GM19035 (cell line): ENCODE data around the gene LRRFIP1.
A peak's percentile ranks its signal among the peaks of the same experiment; 100 is the strongest.
"Not testable (repeated sequence)": the region's sequence is repeated elsewhere in the genome, so short reads cannot be mapped to it uniquely, and the experiment has no call there.

Experiments used
- ATAC-seq: cut with Tn5 transposase; IDR thresholded peaks from one replicate; pipeline ENCODE4 v1.9.1; 2021; ENCODE audit not compliant: unreplicated experiment

The LRRFIP1 gene

GRCh38 chr2:237682856-237683670 lies 55.7 kb downstream of the LRRFIP1 start:
- ATAC-seq = no peak

GRCh38 chr2:237685408-237685807 lies 58.0 kb downstream of the LRRFIP1 start:
- no peak for ATAC-seq

- no peak for ATAC-seq
Observed at GRCh38 chr2:237686659-237687136, 59.3 kb downstream of the LRRFIP1 start.

DNA sequence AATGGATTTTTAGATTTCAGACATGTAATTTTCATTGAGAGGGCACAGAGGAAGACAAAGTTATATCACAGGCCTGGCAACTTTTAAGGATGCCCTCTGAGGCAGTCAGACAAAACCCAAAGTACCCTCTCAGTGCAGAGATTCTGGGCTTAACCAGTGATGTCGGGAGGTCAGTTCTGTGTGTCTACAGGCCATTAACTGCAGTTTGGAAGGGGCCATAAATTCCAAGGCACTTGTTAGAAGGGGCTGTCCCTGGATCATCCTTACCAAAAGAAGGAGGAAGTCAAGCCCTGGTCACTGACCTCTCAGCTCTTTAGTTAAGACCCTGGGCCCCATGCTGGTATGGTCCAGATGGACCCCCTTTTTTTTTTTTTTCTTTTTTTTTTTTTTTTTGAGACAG lies 60.7 kb downstream of the LRRFIP1 start:
- ATAC-seq = no peak

- ATAC-seq = not testable (repeated sequence)
Observed at GRCh38 chr2:237688541-237688940, 61.2 kb downstream of the LRRFIP1 start.

DNA sequence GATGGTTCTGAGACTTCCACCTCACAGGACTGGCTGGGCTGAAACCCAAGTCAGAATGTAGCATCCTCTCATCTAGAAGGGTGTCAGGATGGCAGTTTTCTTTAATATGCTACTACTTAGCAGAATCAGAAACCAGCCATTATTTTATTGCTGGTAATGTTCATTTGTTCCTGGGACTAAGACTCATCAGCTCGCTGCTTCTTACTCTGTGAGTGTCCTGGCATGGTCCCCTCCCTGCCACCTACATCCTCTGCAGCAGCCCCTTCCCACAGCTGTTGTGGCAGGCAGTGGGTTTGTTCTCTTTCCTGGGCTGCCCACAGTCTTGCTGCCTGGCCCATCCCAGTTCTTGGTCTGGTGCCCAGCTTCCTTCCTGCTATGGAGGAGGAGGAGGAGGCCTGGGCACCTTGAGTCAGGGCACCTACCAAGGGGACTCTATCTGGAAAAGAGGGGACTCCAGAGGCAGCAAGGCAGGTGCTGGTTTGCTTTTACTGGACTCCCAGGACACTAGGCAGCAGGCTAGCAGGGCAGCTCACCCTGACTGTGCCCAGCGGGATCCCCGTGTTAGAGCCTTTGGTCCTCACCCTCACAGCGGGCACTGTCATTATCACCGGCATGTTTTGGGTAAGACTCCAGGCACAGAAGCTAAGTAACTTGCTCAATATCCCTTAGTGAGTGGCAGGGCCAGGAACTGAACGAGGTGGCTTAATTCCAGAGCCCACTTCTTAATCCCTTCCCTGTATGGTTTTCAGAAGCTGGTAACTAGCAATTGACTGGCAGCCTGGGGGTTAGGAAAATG lies 62.1 kb downstream of the LRRFIP1 start:
- no peak for ATAC-seq

DNA sequence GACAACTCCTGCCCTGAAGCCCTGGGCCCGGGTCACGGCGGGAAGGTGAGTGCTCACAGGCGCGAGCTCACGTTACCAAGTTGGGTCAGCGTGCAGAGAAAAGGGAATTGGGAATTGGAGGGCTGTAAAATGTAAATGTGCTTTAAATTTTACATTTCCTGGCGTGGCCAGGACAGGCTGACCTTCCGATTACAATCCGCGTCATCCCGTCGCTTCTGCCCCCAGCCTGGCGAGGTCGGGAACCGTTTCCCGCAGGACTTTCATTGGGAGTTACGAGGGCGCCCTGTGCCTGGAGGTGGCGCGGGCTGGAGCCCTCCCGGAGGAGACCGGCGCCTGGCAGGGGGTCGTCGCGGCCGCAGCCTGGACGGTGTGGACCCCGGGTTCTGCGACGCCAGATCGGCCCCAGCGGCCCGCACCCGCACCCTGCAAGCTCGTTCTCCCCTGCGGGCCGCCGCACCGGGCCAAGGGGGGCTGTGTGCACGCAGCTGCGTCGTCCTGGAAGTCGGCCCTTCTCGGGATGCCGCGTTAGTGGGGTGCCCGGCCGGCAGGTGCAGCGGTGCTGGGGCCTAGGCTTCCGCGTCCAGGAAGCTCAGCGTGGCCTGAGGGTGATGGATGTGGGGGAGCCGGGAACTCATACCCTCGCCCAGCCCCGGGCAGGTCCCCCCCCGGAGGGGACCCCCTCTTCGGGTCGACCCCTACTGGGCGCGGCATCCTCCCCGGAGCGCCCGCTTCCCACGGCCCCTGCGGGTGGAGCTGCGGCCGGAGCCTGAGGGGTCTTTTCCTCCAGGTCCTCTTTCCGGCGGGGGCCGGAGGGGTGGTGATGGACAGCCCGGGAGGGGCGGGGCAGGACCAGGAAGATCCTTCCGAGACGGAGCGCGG lies 63.9 kb downstream of the LRRFIP1 start:
- peak; percentile 42 for ATAC-seq

DNA sequence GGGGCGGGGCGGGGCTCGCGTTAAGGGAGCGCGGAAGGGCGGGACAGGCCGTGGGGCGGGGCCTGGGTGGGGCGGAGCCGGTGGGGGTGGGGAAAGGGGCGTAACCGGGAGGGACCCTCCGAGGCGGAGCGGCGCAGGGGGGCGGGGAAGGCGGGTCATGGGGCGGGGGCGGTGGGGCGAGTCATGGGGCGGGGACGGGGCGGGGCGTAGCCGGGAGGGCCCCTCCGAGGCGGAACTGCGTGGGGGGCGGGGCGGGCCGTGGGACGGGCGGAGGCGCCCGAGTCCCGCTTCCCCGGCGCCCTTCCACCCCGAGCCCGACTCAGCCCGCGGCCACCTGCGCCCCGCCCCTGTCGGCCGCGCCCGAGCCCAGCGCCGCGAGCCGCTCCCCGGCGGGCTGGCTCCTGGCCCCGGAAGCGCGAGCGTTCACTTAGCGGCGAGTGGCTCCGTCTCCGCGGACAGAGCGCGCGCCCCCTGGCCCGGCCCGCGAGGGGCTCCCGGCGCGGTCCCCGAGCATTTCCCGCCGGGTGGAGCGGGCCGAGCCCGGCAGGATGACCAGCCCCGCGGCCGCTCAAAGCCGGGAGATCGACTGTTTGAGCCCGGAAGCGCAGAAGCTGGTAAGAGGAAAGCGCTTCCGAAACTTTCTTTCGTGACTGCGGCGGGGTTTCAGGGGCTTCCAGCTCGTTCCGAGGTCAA lies 64.7 kb downstream of the LRRFIP1 start:
- ATAC-seq = peak; percentile 58

DNA sequence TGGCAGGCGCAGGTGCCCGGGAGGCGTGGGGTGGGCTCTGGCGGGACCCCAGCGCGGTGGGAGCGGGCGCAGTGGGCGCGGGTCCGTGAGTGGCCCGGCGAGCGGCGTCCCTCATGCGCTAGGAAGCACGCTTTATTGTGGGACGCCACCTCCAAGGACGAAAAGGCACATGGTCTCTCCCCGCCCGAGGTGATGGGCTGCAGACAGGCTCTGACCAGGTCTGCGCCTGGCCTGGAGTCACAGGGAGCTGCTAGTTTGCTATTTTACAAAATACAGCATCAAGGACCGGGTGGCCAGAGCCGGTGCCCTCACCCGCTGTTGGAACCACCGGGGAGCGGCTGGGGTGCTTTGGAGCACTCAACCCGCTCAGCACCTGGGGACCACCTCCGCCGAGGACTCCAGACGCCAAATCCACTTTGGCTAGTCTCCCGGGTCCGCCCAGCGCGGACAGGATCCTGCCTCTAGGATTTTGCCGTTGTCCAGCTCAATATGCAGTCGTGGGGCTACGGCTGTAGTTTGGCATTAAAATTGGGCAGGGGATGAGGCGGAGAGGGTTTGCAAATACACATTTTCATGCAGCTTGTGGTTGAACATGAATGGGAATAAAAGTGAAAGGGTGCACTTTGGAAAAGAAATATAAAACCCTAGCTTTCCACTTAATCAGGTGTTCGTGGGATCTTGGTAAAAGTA lies 65.4 kb downstream of the LRRFIP1 start:
- ATAC-seq = peak; percentile 6

- no peak for ATAC-seq
Observed at GRCh38 chr2:237693291-237693994, 66.1 kb downstream of the LRRFIP1 start.

GRCh38 chr2:237694415-237695194 lies 67.2 kb downstream of the LRRFIP1 start:
- no peak for ATAC-seq

GRCh38 chr2:237695201-237695780 lies 67.9 kb downstream of the LRRFIP1 start:
- ATAC-seq = no peak

- ATAC-seq = no peak
Observed at GRCh38 chr2:237696461-237696860, 69.1 kb downstream of the LRRFIP1 start.

DNA sequence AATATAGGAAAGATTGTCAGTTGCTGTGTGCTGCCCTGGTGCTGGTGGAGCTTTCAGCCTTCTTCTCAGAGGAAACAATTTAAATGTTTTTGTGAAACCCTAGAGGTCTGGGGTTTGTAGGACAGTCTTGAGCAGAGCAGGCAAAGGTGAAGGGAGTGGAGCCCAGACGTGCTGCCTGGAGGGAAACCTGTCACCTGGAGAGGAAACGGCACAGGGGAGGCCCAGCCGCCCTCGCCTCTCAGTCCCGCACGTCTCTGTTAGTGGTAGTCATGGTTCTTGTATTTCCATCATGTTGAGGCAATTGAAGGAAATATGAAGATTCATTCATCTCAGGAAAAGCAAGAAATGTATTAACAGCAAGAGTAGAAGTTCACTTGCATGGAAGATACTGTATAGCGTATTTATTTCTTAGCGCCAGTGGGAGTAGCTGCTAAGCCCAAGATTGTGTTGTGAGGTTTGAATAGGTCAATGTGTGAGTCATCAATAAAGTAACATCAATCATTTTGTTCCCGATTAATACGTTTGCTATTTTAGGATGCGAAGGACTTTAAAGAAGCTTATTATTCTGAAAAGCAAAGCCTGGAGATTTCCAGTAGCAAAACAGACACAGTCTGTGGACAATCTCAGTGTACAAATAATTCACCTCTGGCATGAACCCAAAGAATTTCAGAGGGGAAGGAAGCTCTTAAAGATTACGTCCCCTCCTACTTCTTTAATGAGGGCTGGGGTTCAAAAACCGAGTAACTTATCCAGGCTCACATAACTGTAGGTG lies 70.4 kb downstream of the LRRFIP1 start:
- ATAC-seq = no peak

DNA sequence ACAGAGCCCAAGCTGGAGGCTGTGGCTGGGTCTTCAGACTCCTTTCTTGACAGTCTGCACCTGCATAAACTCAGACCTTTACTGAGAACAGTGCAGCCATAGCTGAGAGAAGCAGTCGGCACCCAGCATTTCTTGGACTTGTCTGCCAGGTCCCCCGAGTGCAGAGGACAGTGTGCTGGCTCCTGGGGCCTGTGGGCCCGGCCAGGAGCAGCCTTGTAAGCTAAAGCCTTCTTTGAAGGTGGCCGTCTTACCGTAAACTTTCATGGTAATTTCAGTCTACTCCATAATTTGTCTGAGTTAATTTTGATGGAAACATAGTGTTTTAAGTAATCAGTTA lies 70.9 kb downstream of the LRRFIP1 start:
- no peak for ATAC-seq

GRCh38 chr2:237699870-237700511 lies 72.6 kb downstream of the LRRFIP1 start:
- no peak for ATAC-seq

GRCh38 chr2:237700512-237701032 lies 73.2 kb downstream of the LRRFIP1 start:
- peak; percentile 30 for ATAC-seq
